SK-N-MC (cell line): ENCODE data around the gene LTA4H.
"Not testable (repeated sequence)": the region's sequence is repeated elsewhere in the genome, so short reads cannot be mapped to it uniquely, and the experiment has no call there.

Source experiments
- DNase-seq: peaks from one replicate; pipeline ENCODE4 v3.0.0-alpha.2; 2011; ENCODE audit warnings: low read depth, low spot score
- H3K27ac ChIP-seq: fragments of 200-600 bp; sonication (generic); 2 replicates; pipeline ENCODE4 v1.5.1; 2016; ENCODE audit warnings: mixed run types
- H3K36me3 ChIP-seq: fragments of 200-600 bp; sonication (generic); 2 replicates; pipeline ENCODE4 v1.6.1; 2017; ENCODE audit warnings: antibody characterized with exemption, low read length, mixed read lengths; ENCODE audit not compliant: insufficient read depth
- H3K4me3 ChIP-seq: fragments of 200-600 bp; sonication (generic); 2 replicates; pipeline ENCODE4 v1.5.1; 2016
- H3K9ac ChIP-seq: fragments of 200-600 bp; sonication (generic); 2 replicates; pipeline ENCODE4 v1.8.0; 2017; ENCODE audit warnings: mixed run types, mixed read lengths; ENCODE audit not compliant: insufficient read length
- H3K9me3 ChIP-seq: fragments of 200-600 bp; sonication (generic); 2 replicates; pipeline ENCODE4 v1.6.1; 2017; ENCODE audit warnings: low read depth, mild to moderate bottlenecking, antibody characterized with exemption, low read length, moderate library complexity, mixed read lengths
- EZH2 ChIP-seq: fragments of 200-600 bp; sonication (generic); IDR thresholded peaks from one replicate; pipeline ENCODE4 v1.6.1; 2017; ENCODE audit warnings: antibody characterized with exemption
- FOXP2 ChIP-seq: optimal IDR thresholded peaks from 2 replicates; pipeline ENCODE3; 2011; ENCODE audit warnings: mild to moderate bottlenecking, moderate library complexity; ENCODE audit not compliant: insufficient read depth; ENCODE audit errors: extremely low read length, control extremely low read depth
- POLR2AphosphoS5 ChIP-seq: IDR thresholded peaks from 2 replicates; pipeline ENCODE4 v1.6.1; 2012; ENCODE audit warnings: mild to moderate bottlenecking, low read depth, low read length, borderline replicate concordance

The LTA4H gene

GRCh38 chr12:96073346-96074330, 38.3 kb upstream of the LTA4H start:
- TF ChIP-seq POLR2AphosphoS5 (no peak), FOXP2 (no peak), EZH2 (no peak)
- H3K27ac ChIP-seq = no peak overlapping the region
- H3K9ac ChIP-seq = no peak overlapping the region
- no peaks in the 10 kb centered on the region for H3K36me3 ChIP-seq
- no peak overlapping the region for H3K4me3 ChIP-seq
- H3K9me3 ChIP-seq = no peaks in the 10 kb centered on the region
- DNase-seq = no peak

DNA sequence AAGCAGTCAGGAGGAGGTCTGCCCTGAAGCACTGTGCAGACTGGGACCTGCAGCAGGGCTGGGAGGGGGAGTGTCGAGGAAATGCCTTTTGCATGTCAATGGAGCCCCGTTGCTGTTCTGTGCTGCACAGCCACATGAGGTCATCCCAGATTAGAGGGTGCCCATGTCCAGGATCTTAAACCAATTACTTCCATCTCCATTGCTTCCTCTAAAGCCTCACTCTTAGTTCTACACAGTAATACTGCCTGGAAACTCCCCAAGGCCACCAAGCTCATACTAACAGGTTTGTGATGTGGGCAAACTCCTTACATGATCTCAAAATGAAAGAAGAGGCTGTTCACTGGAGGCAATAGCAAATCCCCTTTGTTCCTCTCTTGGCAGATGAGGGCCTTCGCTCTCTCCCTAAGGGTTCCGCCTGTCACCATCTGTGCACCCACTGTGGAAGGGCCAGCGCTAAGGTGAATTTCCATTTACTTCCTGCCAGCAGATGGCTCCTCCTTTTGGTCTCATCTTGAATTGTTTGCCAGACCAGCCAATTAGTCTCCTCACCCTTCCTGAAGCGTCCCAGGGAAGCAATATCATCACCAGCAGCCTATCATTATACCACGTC, 35.4 kb upstream of the LTA4H start:
- Histone ChIP-seq H3K27ac (no peak overlapping the region), H3K4me3 (no peak overlapping the region), H3K9ac (no peak overlapping the region), H3K9me3 (no peaks in the 10 kb centered on the region), H3K36me3 (no peaks in the 10 kb centered on the region)
- DNase-seq = no peak
- TF ChIP-seq POLR2AphosphoS5 (no peak), FOXP2 (no peak), EZH2 (no peak)

GRCh38 chr12:96069511-96070231, 34.3 kb upstream of the LTA4H start:
- TF ChIP-seq FOXP2 (no peak), POLR2AphosphoS5 (no peak), EZH2 (no peak)
- no peaks in the 10 kb centered on the region for H3K9me3 ChIP-seq
- no peaks in the 10 kb centered on the region for H3K36me3 ChIP-seq
- no peak overlapping the region for H3K27ac ChIP-seq
- no peak overlapping the region for H3K4me3 ChIP-seq
- no peak for DNase-seq
- H3K9ac ChIP-seq = no peak overlapping the region

- no peaks in the 10 kb centered on the region for H3K36me3 ChIP-seq
- H3K9ac ChIP-seq = no peak overlapping the region
- no peak for DNase-seq
- H3K27ac ChIP-seq = no peak overlapping the region
- no peak for TF ChIP-seq FOXP2
- TF ChIP-seq EZH2 = no peak
- TF ChIP-seq POLR2AphosphoS5 = no peak
- H3K9me3 ChIP-seq = no peaks in the 10 kb centered on the region
- no peak overlapping the region for H3K4me3 ChIP-seq
These were observed 33.2 kb upstream of the LTA4H start for GRCh38 chr12:96068636-96069035.

DNA sequence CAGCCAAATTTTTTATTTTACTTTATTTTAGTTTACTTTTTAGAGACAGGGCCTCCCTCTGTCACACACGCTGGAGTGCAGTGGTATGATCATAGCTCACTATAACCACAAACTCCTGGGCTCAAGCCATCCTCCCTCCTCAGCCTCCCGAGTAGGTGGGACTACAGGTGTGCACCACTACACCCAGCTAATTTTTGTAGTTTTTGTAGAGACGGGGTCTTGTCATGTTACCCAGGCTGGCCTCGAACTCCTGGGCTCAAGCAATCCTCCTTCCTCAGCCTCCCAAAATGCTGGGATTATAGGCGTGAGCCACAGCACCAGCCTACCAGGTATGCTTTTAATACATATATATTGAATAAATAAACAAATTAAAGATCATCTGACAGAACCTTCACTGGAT, 32.7 kb upstream of the LTA4H start:
- Histone ChIP-seq H3K4me3 (no peak overlapping the region), H3K9me3 (no peaks in the 10 kb centered on the region), H3K9ac (no peak overlapping the region), H3K36me3 (no peaks in the 10 kb centered on the region), H3K27ac (no peak overlapping the region)
- no peak for DNase-seq
- TF ChIP-seq FOXP2 (no peak), EZH2 (no peak), POLR2AphosphoS5 (no peak)

- not testable (repeated sequence) for DNase-seq, H3K9me3 ChIP-seq, H3K9ac ChIP-seq, H3K27ac ChIP-seq, H3K4me3 ChIP-seq, H3K36me3 ChIP-seq
These were observed 30.4 kb upstream of the LTA4H start for GRCh38 chr12:96065776-96066175.

DNA sequence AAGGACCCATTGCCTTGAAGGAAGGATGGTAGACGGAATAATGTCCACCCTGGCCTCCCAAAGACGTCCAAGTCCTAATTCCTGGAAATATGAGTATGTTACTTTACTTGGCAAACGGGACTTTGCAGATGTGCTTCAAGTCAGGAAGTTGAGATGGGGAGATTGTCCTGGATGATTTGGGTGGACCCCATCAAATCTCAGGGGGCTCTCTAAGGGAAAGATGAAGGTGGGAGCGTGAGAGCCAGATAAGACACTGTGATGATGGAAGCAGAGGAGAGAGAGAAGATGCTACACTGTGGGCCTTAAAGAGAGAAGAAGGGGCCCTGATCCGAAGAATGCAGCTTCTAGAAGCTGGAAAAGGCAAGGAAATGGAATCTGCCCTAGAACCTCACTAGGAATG, 29.6 kb upstream of the LTA4H start:
- no peak overlapping the region for H3K27ac ChIP-seq
- H3K9me3 ChIP-seq = no peaks in the 10 kb centered on the region
- H3K36me3 ChIP-seq = no peaks in the 10 kb centered on the region
- TF ChIP-seq FOXP2 (no peak), POLR2AphosphoS5 (no peak), EZH2 (no peak)
- DNase-seq = no peak
- no peak overlapping the region for H3K4me3 ChIP-seq
- no peak overlapping the region for H3K9ac ChIP-seq

- Histone ChIP-seq H3K36me3 (no peaks in the 10 kb centered on the region), H3K9me3 (no peaks in the 10 kb centered on the region), H3K4me3 (no peak overlapping the region), H3K9ac (no peak overlapping the region), H3K27ac (no peak overlapping the region)
- DNase-seq = no peak
- TF ChIP-seq FOXP2 (no peak), POLR2AphosphoS5 (no peak), EZH2 (no peak)
These were observed 28.9 kb upstream of the LTA4H start for GRCh38 chr12:96064271-96064670.
